Measurements from ENCODE around the gene TBXA2R. TPM values are rescaled to one million over a fixed set of nuclear protein-coding genes. Genes with fewer than 3 reads are reported as not detected.

The TBXA2R gene
- total and polyA plus RNA-seq, 4 donors, result 1.7 to 6.0 (median 5.4) TPM

DNA sequence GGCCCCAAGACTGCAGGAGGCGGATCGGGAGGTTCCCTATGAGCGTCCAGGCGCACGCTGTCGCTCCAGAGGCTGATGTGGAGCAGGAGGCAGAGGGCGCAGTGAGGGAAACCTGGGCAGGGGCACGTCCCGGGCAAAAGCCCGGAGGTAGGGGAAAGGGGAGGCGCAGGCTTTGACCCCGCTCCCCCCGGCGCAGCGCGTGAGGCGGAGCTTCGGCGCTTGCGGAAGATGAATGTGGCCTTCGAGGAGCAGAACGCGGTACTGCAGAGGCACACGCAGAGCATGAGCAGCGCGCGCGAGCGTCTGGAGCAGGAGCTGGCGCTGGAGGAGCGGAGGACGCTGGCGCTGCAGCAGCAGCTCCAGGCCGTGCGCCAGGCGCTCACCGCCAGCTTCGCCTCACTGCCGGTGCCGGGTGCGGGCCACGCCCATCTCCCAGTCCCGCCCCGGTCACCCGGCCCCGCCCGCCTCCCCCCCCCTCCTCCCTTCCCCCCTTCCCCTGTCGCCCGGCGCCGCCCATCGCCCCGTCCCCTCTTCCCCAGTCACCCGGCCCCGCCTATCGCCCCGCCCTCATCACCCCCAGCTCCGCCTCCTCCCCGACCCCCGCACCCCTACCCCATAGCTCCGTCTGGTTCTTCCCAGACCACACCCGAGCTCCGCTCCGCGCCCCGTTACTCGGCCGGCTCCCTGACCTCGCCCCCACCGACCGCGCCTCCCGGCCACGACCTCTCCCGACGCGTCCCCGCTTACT, 29.8 kb downstream of the TBXA2R start:
- DNase-seq (ENCODE audit: low spot score), result peak; percentile 53
- Histone ChIP-seq H3K27me3 (ENCODE audit: control insufficient read depth in 4 of 4, insufficient read depth in 4 of 4, low read length in 3 of 4) (no peaks in the 10 kb centered on the region), H3K4me3 (ENCODE audit: low read depth in 1 of 3, low read length in 3 of 3) (no peak overlapping the region), H3K27ac (ENCODE audit: low read depth in 1 of 2, low read length in 2 of 2) (no peak overlapping the region), H3K4me1 (ENCODE audit: control insufficient read depth in 4 of 4, insufficient read depth in 4 of 4, low read length in 3 of 4) (peaks cover 3 to 13% (median 8%) of the 10 kb centered on the region in 4 donors), H3K9ac (ENCODE audit: low read depth in 1 of 2, low read length in 2 of 2) (no peak overlapping the region), H3K36me3 (ENCODE audit: control insufficient read depth in 4 of 4, insufficient read depth in 3 of 4, low read depth in 1 of 4, low read length in 3 of 4) (peaks cover 0 to 2% (median 0%) of the 10 kb centered on the region in 4 donors), H3K9me3 (ENCODE audit: control insufficient read depth in 4 of 4, low read length in 3 of 4) (no peaks in the 10 kb centered on the region)
- 57% methylated on average over 74 of the region's 78 CpGs for WGBS
- TF ChIP-seq TAF1 (conservative IDR thresholded peaks at IDR 0.05) (no peak), RXRA (IDR thresholded peaks at IDR 0.05) (no peak), FOXA1 (IDR thresholded peaks at IDR 0.05) (no peak), HNF4A (conservative IDR thresholded peaks at IDR 0.05) (no peak), FOXA2 (IDR thresholded peaks at IDR 0.05) (no peak), HNF4G (IDR thresholded peaks at IDR 0.05) (no peak), EGR1 (IDR thresholded peaks at IDR 0.05; ENCODE audit: low read depth in 2 of 2) (no peak), SP1 (IDR thresholded peaks at IDR 0.05) (no peak), YY1 (IDR thresholded peaks at IDR 0.05) (no peak), RAD21 (IDR thresholded peaks at IDR 0.05) (no peak), JUND (IDR thresholded peaks at IDR 0.05) (no peak)
- TF ChIP-seq, protein P1, sequence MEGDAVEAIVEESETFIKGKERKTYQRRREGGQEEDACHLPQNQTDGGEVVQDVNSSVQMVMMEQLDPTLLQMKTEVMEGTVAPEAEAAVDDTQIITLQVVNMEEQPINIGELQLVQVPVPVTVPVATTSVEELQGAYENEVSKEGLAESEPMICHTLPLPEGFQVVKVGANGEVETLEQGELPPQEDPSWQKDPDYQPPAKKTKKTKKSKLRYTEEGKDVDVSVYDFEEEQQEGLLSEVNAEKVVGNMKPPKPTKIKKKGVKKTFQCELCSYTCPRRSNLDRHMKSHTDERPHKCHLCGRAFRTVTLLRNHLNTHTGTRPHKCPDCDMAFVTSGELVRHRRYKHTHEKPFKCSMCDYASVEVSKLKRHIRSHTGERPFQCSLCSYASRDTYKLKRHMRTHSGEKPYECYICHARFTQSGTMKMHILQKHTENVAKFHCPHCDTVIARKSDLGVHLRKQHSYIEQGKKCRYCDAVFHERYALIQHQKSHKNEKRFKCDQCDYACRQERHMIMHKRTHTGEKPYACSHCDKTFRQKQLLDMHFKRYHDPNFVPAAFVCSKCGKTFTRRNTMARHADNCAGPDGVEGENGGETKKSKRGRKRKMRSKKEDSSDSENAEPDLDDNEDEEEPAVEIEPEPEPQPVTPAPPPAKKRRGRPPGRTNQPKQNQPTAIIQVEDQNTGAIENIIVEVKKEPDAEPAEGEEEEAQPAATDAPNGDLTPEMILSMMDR (IDR thresholded peaks at IDR 0.05; ENCODE audit: low read depth, low read length, missing input control), result no peak
- TF ChIP-seq, protein P2, sequence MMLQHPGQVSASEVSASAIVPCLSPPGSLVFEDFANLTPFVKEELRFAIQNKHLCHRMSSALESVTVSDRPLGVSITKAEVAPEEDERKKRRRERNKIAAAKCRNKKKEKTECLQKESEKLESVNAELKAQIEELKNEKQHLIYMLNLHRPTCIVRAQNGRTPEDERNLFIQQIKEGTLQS (IDR thresholded peaks at IDR 0.05), result no peak
- TF ChIP-seq, protein P3, sequence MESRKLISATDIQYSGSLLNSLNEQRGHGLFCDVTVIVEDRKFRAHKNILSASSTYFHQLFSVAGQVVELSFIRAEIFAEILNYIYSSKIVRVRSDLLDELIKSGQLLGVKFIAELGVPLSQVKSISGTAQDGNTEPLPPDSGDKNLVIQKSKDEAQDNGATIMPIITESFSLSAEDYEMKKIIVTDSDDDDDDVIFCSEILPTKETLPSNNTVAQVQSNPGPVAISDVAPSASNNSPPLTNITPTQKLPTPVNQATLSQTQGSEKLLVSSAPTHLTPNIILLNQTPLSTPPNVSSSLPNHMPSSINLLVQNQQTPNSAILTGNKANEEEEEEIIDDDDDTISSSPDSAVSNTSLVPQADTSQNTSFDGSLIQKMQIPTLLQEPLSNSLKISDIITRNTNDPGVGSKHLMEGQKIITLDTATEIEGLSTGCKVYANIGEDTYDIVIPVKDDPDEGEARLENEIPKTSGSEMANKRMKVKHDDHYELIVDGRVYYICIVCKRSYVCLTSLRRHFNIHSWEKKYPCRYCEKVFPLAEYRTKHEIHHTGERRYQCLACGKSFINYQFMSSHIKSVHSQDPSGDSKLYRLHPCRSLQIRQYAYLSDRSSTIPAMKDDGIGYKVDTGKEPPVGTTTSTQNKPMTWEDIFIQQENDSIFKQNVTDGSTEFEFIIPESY (IDR thresholded peaks at IDR 0.05), result no peak
- TF ChIP-seq, protein P4, sequence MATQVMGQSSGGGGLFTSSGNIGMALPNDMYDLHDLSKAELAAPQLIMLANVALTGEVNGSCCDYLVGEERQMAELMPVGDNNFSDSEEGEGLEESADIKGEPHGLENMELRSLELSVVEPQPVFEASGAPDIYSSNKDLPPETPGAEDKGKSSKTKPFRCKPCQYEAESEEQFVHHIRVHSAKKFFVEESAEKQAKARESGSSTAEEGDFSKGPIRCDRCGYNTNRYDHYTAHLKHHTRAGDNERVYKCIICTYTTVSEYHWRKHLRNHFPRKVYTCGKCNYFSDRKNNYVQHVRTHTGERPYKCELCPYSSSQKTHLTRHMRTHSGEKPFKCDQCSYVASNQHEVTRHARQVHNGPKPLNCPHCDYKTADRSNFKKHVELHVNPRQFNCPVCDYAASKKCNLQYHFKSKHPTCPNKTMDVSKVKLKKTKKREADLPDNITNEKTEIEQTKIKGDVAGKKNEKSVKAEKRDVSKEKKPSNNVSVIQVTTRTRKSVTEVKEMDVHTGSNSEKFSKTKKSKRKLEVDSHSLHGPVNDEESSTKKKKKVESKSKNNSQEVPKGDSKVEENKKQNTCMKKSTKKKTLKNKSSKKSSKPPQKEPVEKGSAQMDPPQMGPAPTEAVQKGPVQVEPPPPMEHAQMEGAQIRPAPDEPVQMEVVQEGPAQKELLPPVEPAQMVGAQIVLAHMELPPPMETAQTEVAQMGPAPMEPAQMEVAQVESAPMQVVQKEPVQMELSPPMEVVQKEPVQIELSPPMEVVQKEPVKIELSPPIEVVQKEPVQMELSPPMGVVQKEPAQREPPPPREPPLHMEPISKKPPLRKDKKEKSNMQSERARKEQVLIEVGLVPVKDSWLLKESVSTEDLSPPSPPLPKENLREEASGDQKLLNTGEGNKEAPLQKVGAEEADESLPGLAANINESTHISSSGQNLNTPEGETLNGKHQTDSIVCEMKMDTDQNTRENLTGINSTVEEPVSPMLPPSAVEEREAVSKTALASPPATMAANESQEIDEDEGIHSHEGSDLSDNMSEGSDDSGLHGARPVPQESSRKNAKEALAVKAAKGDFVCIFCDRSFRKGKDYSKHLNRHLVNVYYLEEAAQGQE (IDR thresholded peaks at IDR 0.05), result no peak
- TF ChIP-seq, protein P5, sequence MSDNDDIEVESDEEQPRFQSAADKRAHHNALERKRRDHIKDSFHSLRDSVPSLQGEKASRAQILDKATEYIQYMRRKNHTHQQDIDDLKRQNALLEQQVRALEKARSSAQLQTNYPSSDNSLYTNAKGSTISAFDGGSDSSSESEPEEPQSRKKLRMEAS (IDR thresholded peaks at IDR 0.05), result no peak

Measured in liver (tissue), 9 donors.